Kidney capillary endothelial cell (primary cell): Measurements from ENCODE around the gene MIER2.
"Not testable (repeated sequence)": the region's sequence is repeated elsewhere in the genome, so short reads cannot be mapped to it uniquely, and the experiment has no call there.

Experiments used
- DNase-seq: peaks from one replicate; pipeline ENCODE4 v3.0.0-alpha.2; 2018; ENCODE audit warnings: low spot score

MIER2 gene

GRCh38 chr19:283395-283794 lies 61.2 kb downstream of the MIER2 start:
- no peak for DNase-seq

- DNase-seq = no peak
Measured at GRCh38 chr19:282501-282900, 62.1 kb downstream of the MIER2 start.

GRCh38 chr19:281992-282391 lies 62.6 kb downstream of the MIER2 start:
- DNase-seq = no peak

- no peak for DNase-seq
Measured at GRCh38 chr19:281156-281853, 63.3 kb downstream of the MIER2 start.

- no peak for DNase-seq
Measured at GRCh38 chr19:280541-281009, 64.0 kb downstream of the MIER2 start.

GRCh38 chr19:279656-280055 lies 64.9 kb downstream of the MIER2 start:
- no peak for DNase-seq

GRCh38 chr19:279231-279630 lies 65.4 kb downstream of the MIER2 start:
- DNase-seq = no peak

GRCh38 chr19:277581-278165 lies 66.9 kb downstream of the MIER2 start:
- peak; percentile 13 for DNase-seq

- no peak for DNase-seq
Measured at GRCh38 chr19:277131-277530, 67.5 kb downstream of the MIER2 start.

- no peak for DNase-seq
Measured at GRCh38 chr19:275958-276646, 68.5 kb downstream of the MIER2 start.

- no peak for DNase-seq
Measured at GRCh38 chr19:275000-275399, 69.6 kb downstream of the MIER2 start.

GRCh38 chr19:273393-273792 lies 71.2 kb downstream of the MIER2 start:
- no peak for DNase-seq

- DNase-seq = no peak
Measured at GRCh38 chr19:271856-272255, 72.7 kb downstream of the MIER2 start.

GRCh38 chr19:270766-271318 lies 73.8 kb downstream of the MIER2 start:
- DNase-seq = not testable (repeated sequence)

GRCh38 chr19:269241-269640 lies 75.4 kb downstream of the MIER2 start:
- no peak for DNase-seq

GRCh38 chr19:262125-262524 lies 82.5 kb downstream of the MIER2 start:
- no peak for DNase-seq

- DNase-seq = not testable (repeated sequence)
Measured at GRCh38 chr19:256804-257203, 87.8 kb downstream of the MIER2 start.
